ENCODE results near the gene PRKCH.
A peak's percentile ranks its signal among the peaks of the same experiment; 100 is the strongest.
"Not testable (repeated sequence)": the region's sequence is repeated elsewhere in the genome, so short reads cannot be mapped to it uniquely, and the experiment has no call there.

Gene PRKCH

GRCh38 chr14:61515436-61516117 lies 194.2 kb downstream of the PRKCH start:
- DNase-seq (ENCODE audit: low spot score): no peak

GRCh38 chr14:61516118-61516743 lies 194.9 kb downstream of the PRKCH start:
- no peak for DNase-seq (ENCODE audit: low spot score)

GRCh38 chr14:61516964-61517653 lies 195.7 kb downstream of the PRKCH start:
- DNase-seq (ENCODE audit: low spot score): no peak

GRCh38 chr14:61517911-61518384 lies 196.6 kb downstream of the PRKCH start:
- no peak for DNase-seq (ENCODE audit: low spot score)

GRCh38 chr14:61518403-61518802 lies 197.0 kb downstream of the PRKCH start:
- no peak for DNase-seq (ENCODE audit: low spot score)

GRCh38 chr14:61519106-61519505 lies 197.7 kb downstream of the PRKCH start:
- no peak for DNase-seq (ENCODE audit: low spot score)

- DNase-seq (ENCODE audit: low spot score): no peak
Observed at GRCh38 chr14:61519735-61520134, 198.4 kb downstream of the PRKCH start.

- DNase-seq (ENCODE audit: low spot score): no peak
Observed at GRCh38 chr14:61520576-61520975, 199.2 kb downstream of the PRKCH start.

- no peak for DNase-seq (ENCODE audit: low spot score)
Observed at GRCh38 chr14:61521773-61522172, 200.4 kb downstream of the PRKCH start.

- no peak for DNase-seq (ENCODE audit: low spot score)
Observed at GRCh38 chr14:61523751-61524150, 202.4 kb downstream of the PRKCH start.

GRCh38 chr14:61524211-61524806 lies 202.9 kb downstream of the PRKCH start:
- DNase-seq (ENCODE audit: low spot score): no peak

- DNase-seq (ENCODE audit: low spot score): no peak
Observed at GRCh38 chr14:61524936-61525292, 203.5 kb downstream of the PRKCH start.

GRCh38 chr14:61525293-61526011 lies 204.1 kb downstream of the PRKCH start:
- DNase-seq (ENCODE audit: low spot score): peak; percentile 84

GRCh38 chr14:61526405-61527312 lies 205.3 kb downstream of the PRKCH start:
- DNase-seq (ENCODE audit: low spot score): no peak

GRCh38 chr14:61527325-61528100 lies 206.1 kb downstream of the PRKCH start:
- DNase-seq (ENCODE audit: low spot score): no peak

GRCh38 chr14:61528591-61529021 lies 207.2 kb downstream of the PRKCH start:
- DNase-seq (ENCODE audit: low spot score): peak; percentile 27

GRCh38 chr14:61529360-61529759 lies 208.0 kb downstream of the PRKCH start:
- not testable (repeated sequence) for DNase-seq (ENCODE audit: low spot score)

- DNase-seq (ENCODE audit: low spot score): no peak
Observed at GRCh38 chr14:61530296-61530695, 208.9 kb downstream of the PRKCH start.

- DNase-seq (ENCODE audit: low spot score): no peak
Observed at GRCh38 chr14:61530896-61531295, 209.5 kb downstream of the PRKCH start.

- DNase-seq (ENCODE audit: low spot score): no peak
Observed at GRCh38 chr14:61531465-61532122, 210.2 kb downstream of the PRKCH start.

Data from CD4-positive, alpha-beta T cell treated with Interleukin-2 at 100 ng/mL for 4 hours (primary cell).